GM18498 (cell line): ENCODE data around the gene SPRY2.
A peak's percentile ranks its signal among the peaks of the same experiment; 100 is the strongest.
"Not testable (repeated sequence)": the region's sequence is repeated elsewhere in the genome, so short reads cannot be mapped to it uniquely, and the experiment has no call there.

ENCODE experiments used
- ATAC-seq: cut with Tn5 transposase; IDR thresholded peaks from one replicate; pipeline ENCODE4 v1.9.1; 2021; ENCODE audit warnings: mild to moderate bottlenecking, moderate library complexity; ENCODE audit not compliant: unreplicated experiment

Gene SPRY2

GRCh38 chr13:80355496-80356094 is 14.7 kb upstream of the SPRY2 start:
- ATAC-seq, result not testable (repeated sequence)

- no peak for ATAC-seq
Measured at GRCh38 chr13:80348750-80349149, 7.8 kb upstream of the SPRY2 start.

GRCh38 chr13:80348314-80348713 is 7.4 kb upstream of the SPRY2 start:
- ATAC-seq, result no peak

GRCh38 chr13:80345771-80346510 is 5.0 kb upstream of the SPRY2 start:
- no peak for ATAC-seq

GRCh38 chr13:80344032-80344431 is 3.1 kb upstream of the SPRY2 start:
- not testable (repeated sequence) for ATAC-seq

GRCh38 chr13:80342471-80343371 is 1.8 kb upstream of the SPRY2 start:
- peak; percentile 60 for ATAC-seq

- no peak for ATAC-seq
Measured at GRCh38 chr13:80341756-80342370, 937 bp upstream of the SPRY2 start.

GRCh38 chr13:80340651-80341100 is 250 bp downstream of the SPRY2 start:
- peak; percentile 35 for ATAC-seq

GRCh38 chr13:80339912-80340650 is 845 bp downstream of the SPRY2 start:
- ATAC-seq, result peak; percentile 25

GRCh38 chr13:80339563-80339911 is 1.4 kb downstream of the SPRY2 start:
- no peak for ATAC-seq

GRCh38 chr13:80338781-80339562 is 2.0 kb downstream of the SPRY2 start:
- peak; percentile 29 for ATAC-seq

GRCh38 chr13:80337288-80338081 is 3.4 kb downstream of the SPRY2 start:
- ATAC-seq, result no peak

GRCh38 chr13:80336776-80337287 is 4.1 kb downstream of the SPRY2 start:
- no peak for ATAC-seq

GRCh38 chr13:80336370-80336769 is 4.6 kb downstream of the SPRY2 start:
- no peak for ATAC-seq

- no peak for ATAC-seq
Measured at GRCh38 chr13:80334597-80335260, 6.2 kb downstream of the SPRY2 start.

- ATAC-seq, result no peak
Measured at GRCh38 chr13:80331984-80332383, 8.9 kb downstream of the SPRY2 start.

- no peak for ATAC-seq
Measured at GRCh38 chr13:80329250-80329649, 11.7 kb downstream of the SPRY2 start.

- no peak for ATAC-seq
Measured at GRCh38 chr13:80319004-80319403, 21.9 kb downstream of the SPRY2 start.
